Fibroblast of skin of abdomen (primary cell): ENCODE measurements around the gene BECN2. TPM values are rescaled to one million over a fixed set of nuclear protein-coding genes. Genes with fewer than 3 reads are reported as not detected.
A peak's percentile ranks its signal among the peaks of the same experiment; 100 is the strongest.

ENCODE experiments used
- DNase-seq: peaks from one replicate; pipeline ENCODE4 v3.0.0-alpha.2; 2013
- polyA plus RNA-seq, 2 experiments: library from polyadenylated mRNA; unstranded; fragments of 120-200 nt; gene quantifications; one replicate each; pipeline ENCODE4 v1.2.1, GENCODE V29; 2013; ENCODE audit not compliant: insufficient read length in 2 of 2

The BECN2 gene
- polyA plus RNA-seq (2013, experiment 1 of 2; ENCODE audit: insufficient read length) = not detected
- polyA plus RNA-seq (2013, experiment 2 of 2; ENCODE audit: insufficient read length) = not detected

GRCh38 chr1:241957692-241958494 is at the start of gene BECN2:
Gene BECN2, plus strand, starts transcription at chr1:241957767. Its CDS starts 0 bp downstream, at chr1:241957767.
- no peak for DNase-seq

GRCh38 chr1:241916196-241916595 is 41.4 kb upstream of the BECN2 start:
- DNase-seq = no peak

GRCh38 chr1:241917487-241917886 is 40.1 kb upstream of the BECN2 start:
- DNase-seq = no peak

GRCh38 chr1:241918879-241919278 is 38.7 kb upstream of the BECN2 start:
- DNase-seq = peak; percentile 81

- DNase-seq = no peak
These were observed 33.3 kb upstream of the BECN2 start for GRCh38 chr1:241924080-241924808.

- no peak for DNase-seq
These were observed 31.4 kb upstream of the BECN2 start for GRCh38 chr1:241926141-241926540.

- no peak for DNase-seq
These were observed 30.2 kb upstream of the BECN2 start for GRCh38 chr1:241927321-241927720.

- no peak for DNase-seq
These were observed 24.7 kb upstream of the BECN2 start for GRCh38 chr1:241932845-241933244.

GRCh38 chr1:241934201-241934848 is 23.2 kb upstream of the BECN2 start:
- DNase-seq = peak; percentile 69

- no peak for DNase-seq
These were observed 22.7 kb upstream of the BECN2 start for GRCh38 chr1:241934866-241935265.

- no peak for DNase-seq
These were observed 17.8 kb upstream of the BECN2 start for GRCh38 chr1:241939798-241940197.

GRCh38 chr1:241942738-241943137 is 14.8 kb upstream of the BECN2 start:
- DNase-seq = no peak

- DNase-seq = no peak
These were observed 13.3 kb upstream of the BECN2 start for GRCh38 chr1:241944300-241944699.

GRCh38 chr1:241947354-241947753 is 10.2 kb upstream of the BECN2 start:
- DNase-seq = no peak

- peak; percentile 95 for DNase-seq
These were observed 7.2 kb upstream of the BECN2 start for GRCh38 chr1:241950390-241950789.

GRCh38 chr1:241962153-241962552 is 4.6 kb downstream of the BECN2 start:
- DNase-seq = no peak

- DNase-seq = no peak
These were observed 6.2 kb downstream of the BECN2 start for GRCh38 chr1:241963722-241964121.

GRCh38 chr1:241964550-241965282 is 7.1 kb downstream of the BECN2 start:
- DNase-seq = no peak

- DNase-seq = no peak
These were observed 11.0 kb downstream of the BECN2 start for GRCh38 chr1:241968611-241969010.

- DNase-seq = peak; percentile 82
These were observed 15.3 kb downstream of the BECN2 start for GRCh38 chr1:241972703-241973369.

- DNase-seq = no peak
These were observed 18.7 kb downstream of the BECN2 start for GRCh38 chr1:241976229-241976628.

- DNase-seq = no peak
These were observed 21.5 kb downstream of the BECN2 start for GRCh38 chr1:241979071-241979470.
